HepG2 (cell line): ENCODE measurements around the gene NOP14. TPM values are rescaled to one million over a fixed set of nuclear protein-coding genes. Genes with fewer than 3 reads are reported as not detected.

Experiments used
- ATAC-seq: fragments of 200-7000 bp; cut with Tn5 transposase; 3 replicates; pipeline ENCODE4 v1.9.1; 2020; ENCODE audit warnings: mild to moderate bottlenecking, moderate library complexity
- BruUV-seq: library from RNA; stranded (reverse); fragments of 400-500 nt; replicated peaks from 2 replicates; lab custom pipeline; 2021; lab: Mats Ljungman, UMichigan
- CTCF ChIA-PET: fragments of 300-600 bp; formaldehyde crosslinking; extraction: SDS; loops from one replicate; lab custom pipeline; 2021; ENCODE audit warnings: low total read pairs, inconsistent platforms, low intra/inter-chr PET ratio; lab: Yijun Ruan, JAX
- POLR2A ChIA-PET: fragments of 350-600 bp; sonication (Branson Sonifier 250); formaldehyde crosslinking; loops from one replicate; lab custom pipeline; 2020; ENCODE audit warnings: antibody characterized with exemption, inconsistent platforms; lab: Yijun Ruan, JAX
- DNase-seq: peaks from one replicate; pipeline ENCODE4 v3.0.0-alpha.2; 2015; ENCODE audit warnings: low spot score
- FAIRE-seq: peaks from 3 replicates; lab custom pipeline; 2011; peaks lifted over from hg19 to GRCh38; lab: Jason Lieb, UNC
- H2AFZ ChIP-seq: one replicate; pipeline ENCODE4 v1.6.1; 2011; ENCODE audit warnings: low read length, inconsistent platforms
- H3K27ac ChIP-seq: fragments of 300-600 bp; 3 replicates; pipeline ENCODE4 v1.8.0; 2011; ENCODE audit warnings: mixed run types, mild to moderate bottlenecking, mixed read lengths, low read length, inconsistent platforms; ENCODE audit not compliant: insufficient read depth; ENCODE audit errors: extremely low read length
- H3K27me3 ChIP-seq, 2 experiments: fragments of 200-600 bp in 1 of 2; 2 replicates in 1 of 2; 3 replicates in 1 of 2; pipeline versions ENCODE4 v1.6.0 to v1.8.0; 2011; ENCODE audit warnings: low read length in 2 of 2, mild to moderate bottlenecking in 2 of 2, moderate library complexity in 2 of 2, inconsistent platforms in 1 of 2; ENCODE audit not compliant: insufficient read depth in 2 of 2, control insufficient read depth in 1 of 2
- H3K36me3 ChIP-seq, 2 experiments: fragments of 200-600 bp in 1 of 2; replicated peaks in 1 of 2; 2 replicates in 1 of 2; 3 replicates in 1 of 2; pipeline versions ENCODE4 v1.5.1 to v1.8.0; 2011; ENCODE audit warnings: low read length in 2 of 2, inconsistent platforms in 1 of 2; ENCODE audit not compliant: insufficient read depth in 2 of 2, control insufficient read depth in 1 of 2
- H3K4me1 ChIP-seq: 2 replicates; pipeline ENCODE4 v1.5.1; 2012; ENCODE audit warnings: low read length, inconsistent platforms; ENCODE audit not compliant: insufficient read depth
- H3K4me2 ChIP-seq: 2 replicates; pipeline ENCODE4 v1.6.0; 2011; ENCODE audit warnings: low read depth, low read length, inconsistent platforms
- H3K4me3 ChIP-seq, 3 experiments: fragments of 200-600 bp in 1 of 3; sonication (generic), shearing (Covaris generic) in 1 of 3; replicated peaks in 1 of 3; 2 replicates each; pipeline ENCODE4 v1.5.1; 2011 to 2016; ENCODE audit warnings: low read length in 3 of 3, inconsistent platforms in 2 of 3, low read depth in 2 of 3, mild to moderate bottlenecking in 2 of 3, control low read depth in 1 of 3, mixed read lengths in 1 of 3; ENCODE audit not compliant: insufficient read depth in 1 of 3
- H3K79me2 ChIP-seq: one replicate; pipeline ENCODE4 v1.6.1; 2011; ENCODE audit warnings: low read length, inconsistent platforms; ENCODE audit not compliant: insufficient read depth
- H3K9ac ChIP-seq: 2 replicates; pipeline ENCODE4 v1.6.0; 2011; ENCODE audit warnings: mild to moderate bottlenecking, low read depth, low read length, inconsistent platforms; ENCODE audit not compliant: insufficient read depth
- H3K9me3 ChIP-seq: 2 replicates; pipeline ENCODE4 v1.5.1; 2012; ENCODE audit warnings: mild to moderate bottlenecking, low read length
- H4K20me1 ChIP-seq: 2 replicates; pipeline ENCODE4 v1.6.0; 2011; ENCODE audit warnings: inconsistent platforms, mild to moderate bottlenecking, low read length, moderate library complexity; ENCODE audit not compliant: insufficient read depth
- KDM1A ChIP-seq: IDR thresholded peaks from 2 replicates; pipeline ENCODE4 v1.6.1; 2016; ENCODE audit warnings: missing compliant biosample characterization
- RFX3 ChIP-seq: IDR thresholded peaks from 2 replicates; pipeline ENCODE4 v1.6.1; 2016; ENCODE audit warnings: missing biosample characterization, missing genetic modification reagents
- SMC3 ChIP-seq: IDR thresholded peaks from 2 replicates; pipeline ENCODE4 v1.6.1; 2011; ENCODE audit warnings: low read length, improper control_type of control experiment
- THYN1 ChIP-seq: sonication (generic); formaldehyde crosslinking; IDR thresholded peaks from 2 replicates; pipeline ENCODE4 v1.8.1; 2023; ENCODE audit warnings: low read depth, mild to moderate bottlenecking, moderate library complexity, missing genetic modification reagents, borderline replicate concordance
- ZFP36 ChIP-seq: fragments of 150-350 bp; IDR thresholded peaks from 2 replicates; pipeline ENCODE4 v1.6.1; 2018; ENCODE audit warnings: borderline replicate concordance, low read length, low read depth; ENCODE audit not compliant: partially characterized antibody
- ZHX2 ChIP-seq, 2 experiments: sonication (generic) in 1 of 2; formaldehyde crosslinking in 1 of 2; IDR thresholded peaks; 2 replicates each; pipeline versions ENCODE4 v1.6.1 to v1.9.0; 2014 to 2022; ENCODE audit warnings: antibody characterized with exemption in 1 of 2, borderline replicate concordance in 1 of 2, inconsistent platforms in 1 of 2, low read depth in 1 of 2, missing genetic modification reagents in 1 of 2
- ZNF138 ChIP-seq: sonication (generic); formaldehyde crosslinking; IDR thresholded peaks from 2 replicates; pipeline ENCODE4 v1.5.0; 2020; ENCODE audit warnings: mild to moderate bottlenecking, low read depth, missing genetic modification reagents
- ZNF678 ChIP-seq: sonication (generic); formaldehyde crosslinking; IDR thresholded peaks from 2 replicates; pipeline ENCODE4 v1.4.0; 2020; ENCODE audit warnings: mild to moderate bottlenecking, missing genetic modification reagents
- ZNF883 ChIP-seq: sonication (generic); formaldehyde crosslinking; IDR thresholded peaks from 2 replicates; pipeline ENCODE4 v1.5.1; 2020; ENCODE audit warnings: mild to moderate bottlenecking, missing genetic modification reagents; ENCODE audit errors: not compliant biosample characterization
- WGBS: methylation state at CpG from one replicate; pipeline ENCODE4 v1.1.6; 2017; ENCODE audit warnings: low lambda C conversion rate; 5-methylcytosine and 5-hydroxymethylcytosine counted together
- in situ Hi-C: cut with HindIII; loops from 2 replicates; pipeline ENCODE4 v1.10.0; 2017; ENCODE audit warnings: low pct_unique_long_range_greater_than_20kb; ENCODE audit not compliant: extremely low pct_ligation_motif_present
- intact Hi-C: fragments of 100-400 bp; cut with micrococcal nuclease; formaldehyde crosslinking; loops from one replicate; pipeline ENCODE4 v1.10.0; 2022; ENCODE audit not compliant: unreplicated experiment
- polyA plus RNA-seq, 8 experiments: library from polyadenylated mRNA; depleted of rRNA in 3 of 8; stranded (reverse) in 7 of 8; unstranded in 1 of 8; fragments of >200 nt; fragmentation: Illumina TruSeq in 4 of 8; extraction: Trizol in 4 of 8; gene quantifications; 2 replicates each; pipeline versions ENCODE4 v1.2.1 to v1.2.3, GENCODE V29; 2011 to 2016; ENCODE audit warnings: low read depth in 4 of 8, missing spikeins in 1 of 8, mixed read lengths in 1 of 8; ENCODE audit not compliant: insufficient read depth in 1 of 8
- total RNA-seq, 5 experiments: library from RNA; depleted of rRNA; stranded (reverse); fragments of >200 nt; fragmentation: Illumina TruSeq; extraction: Trizol; gene quantifications; 2 replicates each; pipeline ENCODE4 v1.2.3, GENCODE V29; 2016; ENCODE audit warnings: low read depth in 1 of 5
- TF ChIP-seq, protein P1 (sequence below): sonication (generic); formaldehyde crosslinking; IDR thresholded peaks from 2 replicates; pipeline ENCODE4 v1.5.0; 2020; ENCODE audit warnings: missing genetic modification reagents
- TF ChIP-seq, protein P2 (sequence below): sonication (generic); formaldehyde crosslinking; IDR thresholded peaks from 2 replicates; pipeline ENCODE4 v1.4.0; 2020; ENCODE audit warnings: missing genetic modification reagents, borderline replicate concordance

Gene NOP14
- total and polyA plus RNA-seq, 2 of the 13 experiments (the other 11 are each of a cell fraction or from before 2014, with no cell fraction given): 6.9 to 47.9 TPM

GRCh38 chr4:3011456-3012220 lies 48.4 kb upstream of the NOP14 start:
- no peak for FAIRE-seq
- Histone ChIP-seq H3K36me3 (no peaks in the 10 kb centered on the region), H3K27me3 (peaks cover 0 to 15% of the 10 kb centered on the region in 2 experiments; a peak in 3 of 5 replicates), H3K9ac (no peak overlapping the region), H3K4me1 (peaks cover 29% of the 10 kb centered on the region), H3K9me3 (no peaks in the 10 kb centered on the region), H2AFZ (no peak overlapping the region), H3K79me2 (no peaks in the 10 kb centered on the region), H3K27ac (no peak overlapping the region), H3K4me2 (no peak overlapping the region), H4K20me1 (no peaks in the 10 kb centered on the region), H3K4me3 (no peak overlapping the region)
- 56% methylated on average over 15 of the region's 17 CpGs for WGBS
- POLR2A ChIA-PET: no interaction called here
- in situ Hi-C loops: no loop called here
- TF ChIP-seq ZNF678 (CRISPR knock-in tag) (no peak), RFX3 (no peak), ZNF883 (CRISPR knock-in tag) (no peak), THYN1 (CRISPR knock-in tag) (no peak), ZHX2 (IDR thresholded peaks at IDR 0.05; ENCODE audit: low read depth) (no peak), ZHX2 (CRISPR knock-in tag; IDR thresholded peaks at IDR 0.05; ENCODE audit: borderline replicate concordance) (no peak), ZFP36 (no peak), KDM1A (CRISPR knock-in tag) (no peak), ZNF138 (CRISPR knock-in tag) (no peak), SMC3 (no peak)
- TF ChIP-seq, protein P1, sequence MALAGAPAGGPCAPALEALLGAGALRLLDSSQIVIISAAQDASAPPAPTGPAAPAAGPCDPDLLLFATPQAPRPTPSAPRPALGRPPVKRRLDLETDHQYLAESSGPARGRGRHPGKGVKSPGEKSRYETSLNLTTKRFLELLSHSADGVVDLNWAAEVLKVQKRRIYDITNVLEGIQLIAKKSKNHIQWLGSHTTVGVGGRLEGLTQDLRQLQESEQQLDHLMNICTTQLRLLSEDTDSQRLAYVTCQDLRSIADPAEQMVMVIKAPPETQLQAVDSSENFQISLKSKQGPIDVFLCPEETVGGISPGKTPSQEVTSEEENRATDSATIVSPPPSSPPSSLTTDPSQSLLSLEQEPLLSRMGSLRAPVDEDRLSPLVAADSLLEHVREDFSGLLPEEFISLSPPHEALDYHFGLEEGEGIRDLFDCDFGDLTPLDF (CRISPR knock-in tag): no peak
- TF ChIP-seq, protein P2, sequence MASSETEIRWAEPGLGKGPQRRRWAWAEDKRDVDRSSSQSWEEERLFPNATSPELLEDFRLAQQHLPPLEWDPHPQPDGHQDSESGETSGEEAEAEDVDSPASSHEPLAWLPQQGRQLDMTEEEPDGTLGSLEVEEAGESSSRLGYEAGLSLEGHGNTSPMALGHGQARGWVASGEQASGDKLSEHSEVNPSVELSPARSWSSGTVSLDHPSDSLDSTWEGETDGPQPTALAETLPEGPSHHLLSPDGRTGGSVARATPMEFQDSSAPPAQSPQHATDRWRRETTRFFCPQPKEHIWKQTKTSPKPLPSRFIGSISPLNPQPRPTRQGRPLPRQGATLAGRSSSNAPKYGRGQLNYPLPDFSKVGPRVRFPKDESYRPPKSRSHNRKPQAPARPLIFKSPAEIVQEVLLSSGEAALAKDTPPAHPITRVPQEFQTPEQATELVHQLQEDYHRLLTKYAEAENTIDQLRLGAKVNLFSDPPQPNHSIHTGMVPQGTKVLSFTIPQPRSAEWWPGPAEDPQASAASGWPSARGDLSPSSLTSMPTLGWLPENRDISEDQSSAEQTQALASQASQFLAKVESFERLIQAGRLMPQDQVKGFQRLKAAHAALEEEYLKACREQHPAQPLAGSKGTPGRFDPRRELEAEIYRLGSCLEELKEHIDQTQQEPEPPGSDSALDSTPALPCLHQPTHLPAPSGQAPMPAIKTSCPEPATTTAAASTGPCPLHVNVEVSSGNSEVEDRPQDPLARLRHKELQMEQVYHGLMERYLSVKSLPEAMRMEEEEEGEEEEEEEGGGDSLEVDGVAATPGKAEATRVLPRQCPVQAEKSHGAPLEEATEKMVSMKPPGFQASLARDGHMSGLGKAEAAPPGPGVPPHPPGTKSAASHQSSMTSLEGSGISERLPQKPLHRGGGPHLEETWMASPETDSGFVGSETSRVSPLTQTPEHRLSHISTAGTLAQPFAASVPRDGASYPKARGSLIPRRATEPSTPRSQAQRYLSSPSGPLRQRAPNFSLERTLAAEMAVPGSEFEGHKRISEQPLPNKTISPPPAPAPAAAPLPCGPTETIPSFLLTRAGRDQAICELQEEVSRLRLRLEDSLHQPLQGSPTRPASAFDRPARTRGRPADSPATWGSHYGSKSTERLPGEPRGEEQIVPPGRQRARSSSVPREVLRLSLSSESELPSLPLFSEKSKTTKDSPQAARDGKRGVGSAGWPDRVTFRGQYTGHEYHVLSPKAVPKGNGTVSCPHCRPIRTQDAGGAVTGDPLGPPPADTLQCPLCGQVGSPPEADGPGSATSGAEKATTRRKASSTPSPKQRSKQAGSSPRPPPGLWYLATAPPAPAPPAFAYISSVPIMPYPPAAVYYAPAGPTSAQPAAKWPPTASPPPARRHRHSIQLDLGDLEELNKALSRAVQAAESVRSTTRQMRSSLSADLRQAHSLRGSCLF (CRISPR knock-in tag): no peak
- CTCF ChIA-PET: no interaction called here
- no peak for DNase-seq
- intact Hi-C loops: no loop called here
- BruUV-seq: no TSS peak
- no peak for ATAC-seq
